Measurements from ENCODE around the gene CYLD. TPM values are rescaled to one million over a fixed set of nuclear protein-coding genes. Genes with fewer than 3 reads are reported as not detected.

CYLD gene
- total and polyA plus RNA-seq, 2 of the 4 experiments (the other 2 are of a cell fraction): 16.2 to 37.3 TPM

DNA sequence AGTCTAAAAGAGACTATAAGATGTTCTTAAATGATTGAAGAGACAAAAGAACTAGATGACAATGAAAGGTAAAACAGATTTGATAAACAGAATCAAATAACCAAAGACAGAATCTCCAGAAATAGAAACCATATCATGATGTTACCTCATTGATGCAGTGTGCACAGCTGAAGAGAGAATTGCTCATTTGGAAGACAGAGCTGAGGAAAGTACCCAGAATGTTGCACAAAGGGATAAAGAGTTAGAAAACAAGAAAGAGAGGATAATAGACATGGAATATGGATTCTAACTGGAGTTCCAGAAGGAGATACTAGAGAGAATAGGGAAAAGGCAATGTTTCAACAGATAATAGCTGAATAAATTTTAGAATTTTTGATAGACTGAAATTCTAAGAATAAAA lies 47.9 kb downstream of the CYLD start:
- in situ Hi-C loops (cut with MboI; ENCODE audit: low sequenced_read_pairs) (loop anchor here (25.0 kb wide), 1 partner anchor 577 kb away; no protein-coding TSS in a partner anchor), dilution Hi-C loops (cut with HindIII; ENCODE audit: low sequenced_read_pairs, unreplicated experiment) (no loop called here), intact Hi-C loops (cut with micrococcal nuclease) (loop anchor here (5.0 kb wide), 1 partner anchor 42 kb away; no protein-coding TSS in a partner anchor)
- no TSS peak for BruUV-seq (replicated peaks)
- H4K91ac ChIP-seq (ENCODE audit: insufficient read depth, low read depth, low read length): no peak overlapping the region
- no peaks in the 10 kb centered on the region for H4K20me1 ChIP-seq (ENCODE audit: insufficient read depth, low read length)
- peaks cover 2% of the 10 kb centered on the region; the same call in 1 of the 2 replicates for H3K9me1 ChIP-seq (ENCODE audit: insufficient read depth, low read length)
- TF ChIP-seq POLR2A (IDR thresholded peaks at IDR 0.05; ENCODE audit: low read depth, low read length) (no peak), RAD21 (IDR thresholded peaks at IDR 0.05; ENCODE audit: low read length) (no peak), SMC3 (IDR thresholded peaks at IDR 0.05; ENCODE audit: low read depth, low read length) (no peak), RCOR1 (IDR thresholded peaks at IDR 0.05; ENCODE audit: insufficient replicate concordance, low read length) (no peak), BHLHE40 (IDR thresholded peaks at IDR 0.05; ENCODE audit: low read depth, low read length) (no peak), MAFK (IDR thresholded peaks at IDR 0.05; ENCODE audit: low read depth, low read length) (no peak), RFX5 (IDR thresholded peaks at IDR 0.05; ENCODE audit: low read depth, low read length) (no peak), CEBPB (IDR thresholded peaks at IDR 0.05; ENCODE audit: low read depth, low read length) (no peak), MAZ (IDR thresholded peaks at IDR 0.05; ENCODE audit: borderline replicate concordance, low read depth, low read length) (no peak), MXI1 (IDR thresholded peaks at IDR 0.05; ENCODE audit: borderline replicate concordance, low read depth, low read length) (no peak), FOS (IDR thresholded peaks at IDR 0.05; ENCODE audit: low read depth, low read length) (no peak), CHD1 (IDR thresholded peaks at IDR 0.05; ENCODE audit: low read depth, low read length) (no peak)
- TF ChIP-seq, protein P1, sequence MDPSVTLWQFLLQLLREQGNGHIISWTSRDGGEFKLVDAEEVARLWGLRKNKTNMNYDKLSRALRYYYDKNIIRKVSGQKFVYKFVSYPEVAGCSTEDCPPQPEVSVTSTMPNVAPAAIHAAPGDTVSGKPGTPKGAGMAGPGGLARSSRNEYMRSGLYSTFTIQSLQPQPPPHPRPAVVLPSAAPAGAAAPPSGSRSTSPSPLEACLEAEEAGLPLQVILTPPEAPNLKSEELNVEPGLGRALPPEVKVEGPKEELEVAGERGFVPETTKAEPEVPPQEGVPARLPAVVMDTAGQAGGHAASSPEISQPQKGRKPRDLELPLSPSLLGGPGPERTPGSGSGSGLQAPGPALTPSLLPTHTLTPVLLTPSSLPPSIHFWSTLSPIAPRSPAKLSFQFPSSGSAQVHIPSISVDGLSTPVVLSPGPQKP (IDR thresholded peaks at IDR 0.05; ENCODE audit: borderline replicate concordance, low read depth, low read length): no peak
- TF ChIP-seq, protein P2, sequence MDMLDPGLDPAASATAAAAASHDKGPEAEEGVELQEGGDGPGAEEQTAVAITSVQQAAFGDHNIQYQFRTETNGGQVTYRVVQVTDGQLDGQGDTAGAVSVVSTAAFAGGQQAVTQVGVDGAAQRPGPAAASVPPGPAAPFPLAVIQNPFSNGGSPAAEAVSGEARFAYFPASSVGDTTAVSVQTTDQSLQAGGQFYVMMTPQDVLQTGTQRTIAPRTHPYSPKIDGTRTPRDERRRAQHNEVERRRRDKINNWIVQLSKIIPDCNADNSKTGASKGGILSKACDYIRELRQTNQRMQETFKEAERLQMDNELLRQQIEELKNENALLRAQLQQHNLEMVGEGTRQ (IDR thresholded peaks at IDR 0.05; ENCODE audit: low read depth, low read length): no peak
- TF ChIP-seq, protein P3, sequence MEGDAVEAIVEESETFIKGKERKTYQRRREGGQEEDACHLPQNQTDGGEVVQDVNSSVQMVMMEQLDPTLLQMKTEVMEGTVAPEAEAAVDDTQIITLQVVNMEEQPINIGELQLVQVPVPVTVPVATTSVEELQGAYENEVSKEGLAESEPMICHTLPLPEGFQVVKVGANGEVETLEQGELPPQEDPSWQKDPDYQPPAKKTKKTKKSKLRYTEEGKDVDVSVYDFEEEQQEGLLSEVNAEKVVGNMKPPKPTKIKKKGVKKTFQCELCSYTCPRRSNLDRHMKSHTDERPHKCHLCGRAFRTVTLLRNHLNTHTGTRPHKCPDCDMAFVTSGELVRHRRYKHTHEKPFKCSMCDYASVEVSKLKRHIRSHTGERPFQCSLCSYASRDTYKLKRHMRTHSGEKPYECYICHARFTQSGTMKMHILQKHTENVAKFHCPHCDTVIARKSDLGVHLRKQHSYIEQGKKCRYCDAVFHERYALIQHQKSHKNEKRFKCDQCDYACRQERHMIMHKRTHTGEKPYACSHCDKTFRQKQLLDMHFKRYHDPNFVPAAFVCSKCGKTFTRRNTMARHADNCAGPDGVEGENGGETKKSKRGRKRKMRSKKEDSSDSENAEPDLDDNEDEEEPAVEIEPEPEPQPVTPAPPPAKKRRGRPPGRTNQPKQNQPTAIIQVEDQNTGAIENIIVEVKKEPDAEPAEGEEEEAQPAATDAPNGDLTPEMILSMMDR (conservative IDR thresholded peaks at IDR 0.05; ENCODE audit: low read depth, low read length): no peak
- DNase-seq (no peak), ATAC-seq (ENCODE audit: low read depth) (no peak)
- no peak overlapping the region for H2BK20ac ChIP-seq (ENCODE audit: low read depth, low read length)
- no peak overlapping the region for H3K4me2 ChIP-seq (ENCODE audit: low read depth, low read length)
- no peak overlapping the region for H3K4me3 ChIP-seq (ENCODE audit: insufficient read depth, low read depth, low read length)
- H2AFZ ChIP-seq (replicated peaks; ENCODE audit: low read length, poor library complexity): no peak overlapping the region
- no peak overlapping the region for H2AK9ac ChIP-seq (replicated peaks; ENCODE audit: low read depth, low read length, poor library complexity)
- H3K27me3 ChIP-seq (ENCODE audit: control insufficient read depth, insufficient read depth, low read length): no peaks in the 10 kb centered on the region
- H4K8ac ChIP-seq (ENCODE audit: low read depth in 2 of 2, low read length in 2 of 2): no peak overlapping the region
- H2BK15ac ChIP-seq (ENCODE audit: low read depth, low read length): no peak overlapping the region
- H2AK5ac ChIP-seq (ENCODE audit: low read depth, low read length): no peak overlapping the region
- 0 out of 2 replicates have a peak, but pooled peaks cover 1% of the 10 kb centered on the region for H3K36me3 ChIP-seq (ENCODE audit: control insufficient read depth, insufficient read depth, low read length)
- H4K5ac ChIP-seq (ENCODE audit: low read depth, low read length): no peak overlapping the region
- no peak overlapping the region for H3K4ac ChIP-seq (ENCODE audit: low read depth, low read length)
- no peak overlapping the region for H3K9ac ChIP-seq (ENCODE audit: low read depth, low read length)
- no peak overlapping the region for H3K23ac ChIP-seq (ENCODE audit: low read depth, low read length)
- no peak overlapping the region for H3K18ac ChIP-seq (ENCODE audit: low read depth, low read length)
- no peak overlapping the region for H3K27ac ChIP-seq (ENCODE audit: insufficient read depth, low read length)
- H3K14ac ChIP-seq (replicated peaks; ENCODE audit: low read depth, low read length): no peak overlapping the region
- no peaks in the 10 kb centered on the region for H3K4me1 ChIP-seq (ENCODE audit: control insufficient read depth, insufficient read depth, low read length)
- H2BK120ac ChIP-seq (ENCODE audit: low read depth, low read length): no peak overlapping the region
- POLR2A ChIA-PET (ENCODE audit: unreplicated experiment): no interaction called here
- no peak overlapping the region for H3K56ac ChIP-seq (ENCODE audit: extremely low read depth, insufficient read depth, low read length)
- H3K9me3 ChIP-seq (ENCODE audit: control insufficient read depth, insufficient read depth, low read length): no peaks in the 10 kb centered on the region
- CTCF ChIA-PET: interaction anchor here (2.5 kb wide), 1 partner anchor 17 kb away, joined by 8 read pairs; no protein-coding TSS in a partner anchor
- no peak overlapping the region for H2BK5ac ChIP-seq (ENCODE audit: low read depth, low read length, poor library complexity, severe bottlenecking)
- no peaks in the 10 kb centered on the region for H3K79me1 ChIP-seq (ENCODE audit: low read depth in 1 of 2, low read length in 2 of 2)

Measured in IMR-90 (cell line).